K562 (cell line): ENCODE results near the gene MCC. TPM values are rescaled to one million over a fixed set of nuclear protein-coding genes. Genes with fewer than 3 reads are reported as not detected.

Experiments
- ATAC-seq: fragments of 200-7000 bp; cut with Tn5 transposase; 3 replicates; pipeline ENCODE4 v1.9.1; 2020; ENCODE audit warnings: moderate library complexity
- BruUV-seq: library from RNA; stranded (reverse); fragments of 400-500 nt; replicated peaks from 2 replicates; lab custom pipeline; 2021; lab: Mats Ljungman, UMichigan
- CTCF ChIA-PET: fragments of 300-600 bp; formaldehyde crosslinking; extraction: SDS; loops from one replicate; lab custom pipeline; 2021; ENCODE audit warnings: low intra/inter-chr PET ratio; lab: Yijun Ruan, JAX
- POLR2A ChIA-PET: fragments of 300-600, 350-650 bp; sonication (Branson Sonifier 250); formaldehyde crosslinking; extraction: SDS; loops from one replicate; lab custom pipeline; 2021; ENCODE audit warnings: antibody characterized with exemption, inconsistent platforms; lab: Yijun Ruan, JAX
- DNase-seq, 4 experiments: peaks; one replicate each; pipeline versions ENCODE4 v3.0.0 to v3.0.0-alpha.2; 2011 to 2018; ENCODE audit warnings: low spot score in 3 of 4, mixed read lengths in 3 of 4; ENCODE audit errors: extremely low read depth in 1 of 4
- FAIRE-seq: peaks from 2 replicates; lab custom pipeline; 2011; peaks lifted over from hg19 to GRCh38; lab: Jason Lieb, UNC
- H2AFZ ChIP-seq: 2 replicates; pipeline ENCODE4 v1.6.0; 2011; ENCODE audit warnings: low read depth, low read length, control low read depth, inconsistent platforms
- H3K27ac ChIP-seq: fragments of 200-600 bp; 3 replicates; pipeline ENCODE4 v1.8.0; 2011; ENCODE audit warnings: low read depth, mild to moderate bottlenecking, control low read depth, inconsistent platforms, low read length, moderate library complexity, mixed read lengths; ENCODE audit errors: extremely low read depth
- H3K27me3 ChIP-seq, 2 experiments: fragments of 300-600 bp in 1 of 2; 2 replicates in 1 of 2; 3 replicates in 1 of 2; pipeline versions ENCODE4 v1.6.0 to v1.8.0; 2011; ENCODE audit warnings: inconsistent platforms in 2 of 2, low read length in 2 of 2, mild to moderate bottlenecking in 1 of 2, mixed read lengths in 1 of 2, moderate library complexity in 1 of 2; ENCODE audit not compliant: control insufficient read depth in 2 of 2, insufficient read depth in 2 of 2
- H3K36me3 ChIP-seq: fragments of 300-600 bp; 3 replicates; pipeline ENCODE4 v1.8.0; 2011; ENCODE audit warnings: mild to moderate bottlenecking, low read length, inconsistent platforms; ENCODE audit not compliant: control insufficient read depth, insufficient read depth
- H3K4me1 ChIP-seq, 2 experiments: fragments of 200-600 bp in 1 of 2; replicated peaks in 1 of 2; 2 replicates in 1 of 2; 3 replicates in 1 of 2; pipeline versions ENCODE4 v1.5.1 to v1.8.0; 2011; ENCODE audit warnings: inconsistent platforms in 2 of 2, low read length in 2 of 2, mild to moderate bottlenecking in 1 of 2, mixed read lengths in 1 of 2, moderate library complexity in 1 of 2; ENCODE audit not compliant: control insufficient read depth in 2 of 2, insufficient read depth in 2 of 2
- H3K4me2 ChIP-seq: 2 replicates; pipeline ENCODE4 v1.6.1; 2011; ENCODE audit warnings: low read length, control low read depth, inconsistent platforms, mixed read lengths; ENCODE audit not compliant: insufficient read depth
- H3K4me3 ChIP-seq: fragments of 200-600 bp; sonication (generic), shearing (Covaris generic); 2 replicates; pipeline ENCODE4 v1.5.1; 2016; ENCODE audit warnings: control low read depth, inconsistent platforms
- H3K79me2 ChIP-seq: fragments of 200-600 bp; 3 replicates; pipeline ENCODE4 v1.8.0; 2011; ENCODE audit warnings: low read length, inconsistent platforms; ENCODE audit not compliant: control insufficient read depth, insufficient read depth
- H3K9ac ChIP-seq, 2 experiments: 2 replicates each; pipeline versions ENCODE4 v1.6.0 to v1.6.1; 2011; ENCODE audit warnings: low read depth in 2 of 2, low read length in 2 of 2, control low read depth in 1 of 2, inconsistent platforms in 1 of 2, mild to moderate bottlenecking in 1 of 2, mixed read lengths in 1 of 2; ENCODE audit not compliant: insufficient read depth in 1 of 2
- H3K9me1 ChIP-seq: one replicate; pipeline ENCODE4 v1.6.0; 2011; ENCODE audit warnings: inconsistent platforms, mild to moderate bottlenecking, low read length, moderate library complexity; ENCODE audit not compliant: control insufficient read depth, insufficient read depth
- H3K9me3 ChIP-seq: replicated peaks from 2 replicates; pipeline ENCODE4 v1.5.1; 2011; ENCODE audit warnings: low read depth, low read length, inconsistent platforms; ENCODE audit not compliant: control insufficient read depth, insufficient read depth
- H4K20me1 ChIP-seq: replicated peaks from 2 replicates; pipeline ENCODE4 v1.6.1; 2011; ENCODE audit warnings: low read length, inconsistent platforms, mixed read lengths; ENCODE audit not compliant: control insufficient read depth, insufficient read depth
- BHLHE40 ChIP-seq: IDR thresholded peaks from 2 replicates; pipeline ENCODE4 v1.6.1; 2011; ENCODE audit warnings: low read length, improper control_type of control experiment
- CUX1 ChIP-seq: fragments of 200-800 bp; sonication (Bioruptor generic); IDR thresholded peaks from 2 replicates; pipeline ENCODE4 v1.6.1; 2016; ENCODE audit warnings: missing genetic modification characterization, missing compliant biosample characterization
- MCM7 ChIP-seq, 2 experiments: fragments of 450-650 bp; IDR thresholded peaks; 2 replicates each; pipeline ENCODE4 v1.6.1; 2016 to 2018
- REST ChIP-seq, 2 experiments: fragments of 450-650 bp; formaldehyde crosslinking in 1 of 2; IDR thresholded peaks; 2 replicates each; pipeline versions ENCODE4 v1.4.0 to v1.6.1; 2014 to 2020; ENCODE audit warnings: mild to moderate bottlenecking in 2 of 2, borderline replicate concordance in 1 of 2, low read depth in 1 of 2
- SIN3A ChIP-seq, 2 experiments: fragments of 150-350 bp in 1 of 2; IDR thresholded peaks; 2 replicates each; pipeline ENCODE4 v1.6.1; 2011 to 2016; ENCODE audit warnings: borderline replicate concordance in 2 of 2, low read depth in 2 of 2, low read length in 2 of 2, mild to moderate bottlenecking in 2 of 2, moderate library complexity in 2 of 2; ENCODE audit not compliant: control insufficient read depth in 1 of 2
- WGBS: fragments of 100-300 bp; shearing (Covaris generic); methylation state at CpG from one replicate; pipeline ENCODE4 v1.1.6; 2016; ENCODE audit warnings: low coverage, mixed read lengths; ENCODE audit not compliant: insufficient coverage; ENCODE audit errors: missing lambda C conversion rate; 5-methylcytosine and 5-hydroxymethylcytosine counted together
- in situ Hi-C: fragments of 300-500 bp; cut with MboI; formaldehyde crosslinking; loops from 4 replicates; pipeline ENCODE4 v1.15.0; 2018; ENCODE audit warnings: inconsistent platforms, mixed read lengths
- intact Hi-C: fragments of 100-400 bp; cut with micrococcal nuclease; formaldehyde crosslinking; loops from 2 replicates; pipeline ENCODE4 v1.14.2; 2022
- polyA plus RNA-seq, 8 experiments: library from polyadenylated mRNA; depleted of rRNA in 4 of 8; stranded (reverse) in 5 of 8; unstranded in 3 of 8; fragments of >200 nt; fragmentation: Nextera tagmentation in 2 of 8; fragmentation: Illumina TruSeq in 1 of 8; extraction: Ambion mirVana in 2 of 8; extraction: Trizol in 1 of 8; gene quantifications; 2 replicates each; pipeline versions ENCODE4 v1.2.1 to v1.2.3, GENCODE V29; 2011 to 2014; ENCODE audit warnings: inconsistent platforms in 1 of 8, missing spikeins in 1 of 8
- total RNA-seq, 7 experiments: library from RNA; depleted of rRNA in 6 of 7; stranded (reverse); fragments of >200 nt in 6 of 7; fragmentation: Illumina TruSeq in 2 of 7; extraction: Trizol in 2 of 7; gene quantifications; 2 replicates each; pipeline versions ENCODE4 v1.2.1 to v1.2.3, GENCODE V29; 2011 to 2021; ENCODE audit warnings: low replicate concordance in 1 of 7

Gene MCC
- total and polyA plus RNA-seq, 9 of the 15 experiments (the other 6 are each of a cell fraction or from before 2014, with no cell fraction given), result 0.04 to 0.24 (median 0.06) TPM; not detected in 1

- TF ChIP-seq CUX1 (no peak), SIN3A (IDR thresholded peaks at IDR 0.05; ENCODE audit: borderline replicate concordance in 2 of 2, control insufficient read depth in 1 of 2, low read depth in 2 of 2, low read length in 2 of 2) (no peak)
Measured at GRCh38 chr5:113063927-113064326, 424.3 kb downstream of the MCC start (continued).

- in situ Hi-C loops (no loop called here), intact Hi-C loops (no loop called here)
- POLR2A ChIA-PET, result interaction anchor here (1.0 kb wide), 1 partner anchor 11 kb away, joined by 3 read pairs; no protein-coding TSS in a partner anchor
- WGBS, result 15% methylated on average over 6 of the region's 6 CpGs
- Histone ChIP-seq H3K9me1 (no peaks in the 10 kb centered on the region), H2AFZ (no peak overlapping the region), H3K9me3 (no peaks in the 10 kb centered on the region), H3K9ac (no peak overlapping the region), H3K4me2 (no peak overlapping the region), H3K27ac (no peak overlapping the region), H3K36me3 (no peaks in the 10 kb centered on the region), H4K20me1 (no peaks in the 10 kb centered on the region), H3K4me1 (peaks cover 0 to 2% of the 10 kb centered on the region in 2 experiments; a peak in 1 of 5 replicates), H3K79me2 (no peaks in the 10 kb centered on the region), H3K27me3 (peaks cover 5 to 20% of the 10 kb centered on the region in 2 experiments; a peak in 4 of 5 replicates), H3K4me3 (no peak overlapping the region)
- ATAC-seq (no peak), DNase-seq (no peak), FAIRE-seq (peak; percentile 6)
- BruUV-seq, result no TSS peak
- CTCF ChIA-PET, result no interaction called here
- TF ChIP-seq BHLHE40, result no peak
- no peak for TF ChIP-seq MCM7 (IDR thresholded peaks at IDR 0.05)
- TF ChIP-seq REST (IDR thresholded peaks at IDR 0.05; ENCODE audit: borderline replicate concordance), result no peak
- no peak for TF ChIP-seq REST (CRISPR knock-in tag; IDR thresholded peaks at IDR 0.05; ENCODE audit: low read depth)
Measured at GRCh38 chr5:113062869-113063508, 425.3 kb downstream of the MCC start.
